ENCODE data around the gene TAF1C. TPM values are rescaled to one million over a fixed set of nuclear protein-coding genes. Genes with fewer than 3 reads are reported as not detected.

Gene TAF1C
- total and polyA plus RNA-seq, 9 of the 15 experiments (the other 6 are each of a cell fraction or from before 2014, with no cell fraction given) = 1.5 to 74.8 (median 21.0) TPM

GRCh38 chr16:84228256-84228838 is 41.5 kb upstream of the TAF1C start (continued):
- peak; percentile 81 for TF ChIP-seq PRDM10 (IDR thresholded peaks at IDR 0.05; ENCODE audit: partially characterized antibody)
- no peak for TF ChIP-seq CBFB (CRISPR knock-in tag; IDR thresholded peaks at IDR 0.05)
- no peak for TF ChIP-seq SMAD1 (IDR thresholded peaks at IDR 0.05; ENCODE audit: low read depth, low read length, partially characterized antibody)
- TF ChIP-seq EZH2 (IDR thresholded peaks at IDR 0.05; ENCODE audit: borderline replicate concordance, low read depth, low read length) = no peak
- TF ChIP-seq DPF2 (IDR thresholded peaks at IDR 0.05) = peak; percentile 71
- TF ChIP-seq ZBTB34 (CRISPR knock-in tag; IDR thresholded peaks at IDR 0.05) = no peak
- TF ChIP-seq RBM39 (optimal IDR thresholded peaks at IDR 0.05; ENCODE audit: low read depth, low read length) = no peak
- peak; percentile 61 for TF ChIP-seq SMARCA4 (IDR thresholded peaks at IDR 0.05)
- TF ChIP-seq RHOXF2B (CRISPR knock-in tag; conservative IDR thresholded peaks at IDR 0.05) = no peak
- TF ChIP-seq NFYB (IDR thresholded peaks at IDR 0.05; ENCODE audit: extremely low read depth, insufficient read length) = no peak
- TF ChIP-seq MEF2D (tag; conservative IDR thresholded peaks at IDR 0.05; ENCODE audit: low read depth) = no peak
- no peak for TF ChIP-seq MTA3 (IDR thresholded peaks at IDR 0.05; ENCODE audit: borderline replicate concordance)
- no peak for TF ChIP-seq CBX5 (IDR thresholded peaks at IDR 0.05; ENCODE audit: borderline replicate concordance, low read depth)
- TF ChIP-seq ZBTB11 (CRISPR knock-in tag; IDR thresholded peaks at IDR 0.05) = no peak
- TF ChIP-seq KDM1A (IDR thresholded peaks at IDR 0.05) = peak; percentile 10 to 69; a peak in 2 of 4 replicates
- TF ChIP-seq JUN (IDR thresholded peaks at IDR 0.05; ENCODE audit: borderline replicate concordance, low read depth, low read length) = peak; percentile 86; the same call in 1 of the 2 replicates
- no peak for TF ChIP-seq JUN (CRISPR knock-in tag; IDR thresholded peaks at IDR 0.05; ENCODE audit: borderline replicate concordance)
- TF ChIP-seq ZNF586 (CRISPR knock-in tag; conservative IDR thresholded peaks at IDR 0.05) = no peak
- 0 out of 2 replicates have a peak, but pooled peaks have one; percentile 24 for TF ChIP-seq SPI1 (IDR thresholded peaks at IDR 0.05; ENCODE audit: borderline replicate concordance, low read depth, low read length)
- no peak for TF ChIP-seq ZFX (CRISPR knock-in tag; IDR thresholded peaks at IDR 0.05)
- no peak for TF ChIP-seq ADNP (tag; IDR thresholded peaks at IDR 0.05)
- peak; percentile 43; the same call in 1 of the 2 replicates for TF ChIP-seq ZEB2 (IDR thresholded peaks at IDR 0.05)
